CD4-positive, alpha-beta memory T cell (primary cell): Measurements from ENCODE around the gene TBC1D32. TPM values are rescaled to one million over a fixed set of nuclear protein-coding genes. Genes with fewer than 3 reads are reported as not detected.

Source experiments
- CTCF ChIA-PET: fragments of 350-600 bp; sonication (Branson Sonifier 250); formaldehyde crosslinking; loops from one replicate; lab custom pipeline; 2021; ENCODE audit warnings: inconsistent platforms; ENCODE audit not compliant: partially characterized antibody; lab: Charles Lee
- POLR2A ChIA-PET: fragments of 350-600 bp; sonication (Branson Sonifier 250); formaldehyde crosslinking; loops from one replicate; lab custom pipeline; 2021; ENCODE audit not compliant: partially characterized antibody; lab: Charles Lee
- DNase-seq, 5 donors: peaks; one replicate each; pipeline versions ENCODE4 v3.0.0 to v3.0.0-alpha.2; 2020 to 2022; ENCODE audit warnings: mixed read lengths in 1 of 5
- H3K27ac ChIP-seq: one replicate; pipeline ENCODE4 v1.7.0; 2013; ENCODE audit warnings: low read depth, low read length
- H3K27me3 ChIP-seq: 2 replicates; pipeline ENCODE4 v1.7.0; 2013; ENCODE audit warnings: mild to moderate bottlenecking, low read length, moderate library complexity; ENCODE audit not compliant: insufficient read depth
- H3K36me3 ChIP-seq: 2 replicates; pipeline ENCODE4 v1.7.0; 2013; ENCODE audit warnings: mild to moderate bottlenecking, low read length, moderate library complexity; ENCODE audit not compliant: insufficient read depth
- H3K4me1 ChIP-seq: 2 replicates; pipeline ENCODE4 v1.7.0; 2013; ENCODE audit warnings: mild to moderate bottlenecking, low read length, moderate library complexity; ENCODE audit not compliant: insufficient read depth
- H3K4me3 ChIP-seq, 2 donors: one replicate each; pipeline ENCODE4 v1.7.0; 2013; ENCODE audit warnings: low read length in 2 of 2, mild to moderate bottlenecking in 1 of 2
- H3K9me3 ChIP-seq, 2 donors: one replicate each; pipeline ENCODE4 v1.7.0; 2013; ENCODE audit warnings: low read length in 2 of 2, control low read depth in 1 of 2; ENCODE audit not compliant: control insufficient read depth in 1 of 2
- H3K27ac Mint-ChIP-seq, 7 donors: one replicate each; pipeline ENCODE4 v1.8.0; 2020 to 2021; ENCODE audit warnings: mixed read lengths in 7 of 7, mild to moderate bottlenecking in 6 of 7, inconsistent platforms in 3 of 7, moderate library complexity in 3 of 7
- H3K27me3 Mint-ChIP-seq, 2 donors: one replicate each; pipeline ENCODE4 v1.8.0; 2020 to 2021; ENCODE audit warnings: mixed read lengths in 2 of 2
- H3K36me3 Mint-ChIP-seq, 2 donors: one replicate each; pipeline ENCODE4 v1.8.0; 2020 to 2021; ENCODE audit warnings: mixed read lengths in 2 of 2, inconsistent platforms in 1 of 2, mild to moderate bottlenecking in 1 of 2
- H3K4me1 Mint-ChIP-seq, 4 donors: one replicate each; pipeline ENCODE4 v1.8.0; 2020 to 2021; ENCODE audit warnings: mixed read lengths in 4 of 4, mild to moderate bottlenecking in 1 of 4
- H3K4me3 Mint-ChIP-seq, 8 donors: one replicate each; pipeline ENCODE4 v1.8.0; 2020 to 2021; ENCODE audit warnings: mixed read lengths in 8 of 8, mild to moderate bottlenecking in 7 of 8, moderate library complexity in 6 of 8, inconsistent platforms in 3 of 8
- H3K9me3 Mint-ChIP-seq, 8 donors: one replicate each; pipeline ENCODE4 v1.8.0; 2020 to 2021; ENCODE audit warnings: mixed read lengths in 8 of 8, mild to moderate bottlenecking in 5 of 8, inconsistent platforms in 3 of 8, moderate library complexity in 1 of 8
- intact Hi-C: fragments of 100-400 bp; cut with micrococcal nuclease; formaldehyde crosslinking; loops from one replicate; pipeline ENCODE4 v1.15.1; 2023
- polyA plus RNA-seq, 2 donors: library from polyadenylated mRNA; unstranded; fragments of 300-500 nt; fragmentation: Illumina TruSeq; gene quantifications; one replicate each; pipeline ENCODE4 v1.2.3, GENCODE V29; 2021
- total RNA-seq, 2 experiments: library from RNA; stranded (reverse); gene quantifications; one replicate each; pipeline ENCODE4 v1.2.3, GENCODE V29; 2021

Gene TBC1D32
- total and polyA plus RNA-seq, 4 experiments from 2014 or later, result 5.5 to 13.2 (median 11.2) TPM; not detected in 1

DNA sequence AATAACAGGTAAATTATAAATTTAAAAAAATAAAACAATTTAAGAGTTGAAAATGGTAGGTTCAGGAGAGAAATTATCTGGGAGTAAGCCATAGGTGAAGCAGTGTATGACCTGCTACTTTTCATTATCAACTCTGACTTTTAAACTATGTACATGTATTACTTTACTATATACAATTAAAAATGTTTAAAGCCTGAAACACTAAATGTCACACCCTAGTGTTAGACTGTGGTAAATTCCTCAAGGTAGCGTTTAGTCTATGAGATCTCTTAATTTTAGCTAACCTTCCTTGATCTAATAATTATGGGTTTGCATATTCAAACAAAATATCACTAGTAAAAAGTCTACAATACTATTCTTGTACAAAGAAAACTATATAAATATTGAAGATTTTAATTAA, 22.3 kb upstream of the TBC1D32 start:
- POLR2A ChIA-PET, result no interaction called here
- intact Hi-C loops, result no loop called here
- H3K4me1 Mint-ChIP-seq, result no peaks in the 10 kb centered on the region
- Histone ChIP-seq H3K27me3 (peaks cover 4% of the 10 kb centered on the region), H3K9me3 (no peaks in the 10 kb centered on the region), H3K36me3 (no peaks in the 10 kb centered on the region), H3K27ac (no peak overlapping the region), H3K4me1 (no peaks in the 10 kb centered on the region), H3K4me3 (no peak overlapping the region)
- no peaks in the 10 kb centered on the region for H3K36me3 Mint-ChIP-seq
- no peak for DNase-seq
- peaks cover 13 to 18% of the 10 kb centered on the region in 2 donors for H3K27me3 Mint-ChIP-seq
- H3K27ac Mint-ChIP-seq, result no peak overlapping the region
- no peak overlapping the region for H3K4me3 Mint-ChIP-seq
- H3K9me3 Mint-ChIP-seq, result no peaks in the 10 kb centered on the region
- CTCF ChIA-PET, result no interaction called here

DNA sequence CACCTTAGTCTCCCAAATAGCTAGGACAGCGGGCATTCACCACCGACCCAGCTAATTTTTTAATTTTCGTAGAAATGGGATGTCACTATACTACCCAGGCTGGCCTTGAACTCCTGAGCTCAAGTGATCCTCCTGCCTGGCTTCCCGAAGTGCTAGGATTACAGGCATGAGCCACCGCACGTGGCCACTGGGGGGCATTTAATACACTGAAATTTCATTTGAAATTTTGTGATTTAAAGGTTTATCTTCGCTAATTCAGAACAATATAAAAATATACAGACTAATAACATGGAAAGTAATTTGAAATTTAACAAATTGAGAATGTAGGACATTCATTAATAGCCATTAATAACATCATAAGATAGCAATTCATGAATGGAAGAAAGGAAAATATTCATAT, 20.5 kb upstream of the TBC1D32 start:
- Histone ChIP-seq H3K36me3 (no peaks in the 10 kb centered on the region), H3K4me3 (no peak overlapping the region), H3K27me3 (peaks cover 4% of the 10 kb centered on the region), H3K9me3 (no peaks in the 10 kb centered on the region), H3K27ac (no peak overlapping the region), H3K4me1 (no peaks in the 10 kb centered on the region)
- intact Hi-C loops, result no loop called here
- Mint-ChIP-seq H3K9me3 (no peaks in the 10 kb centered on the region), H3K27ac (no peak overlapping the region), H3K4me3 (no peak overlapping the region), H3K4me1 (no peaks in the 10 kb centered on the region), H3K36me3 (no peaks in the 10 kb centered on the region), H3K27me3 (peaks cover 12% of the 10 kb centered on the region in 2 donors)
- ChIA-PET CTCF (no interaction called here), POLR2A (no interaction called here)
- no peak for DNase-seq

DNA sequence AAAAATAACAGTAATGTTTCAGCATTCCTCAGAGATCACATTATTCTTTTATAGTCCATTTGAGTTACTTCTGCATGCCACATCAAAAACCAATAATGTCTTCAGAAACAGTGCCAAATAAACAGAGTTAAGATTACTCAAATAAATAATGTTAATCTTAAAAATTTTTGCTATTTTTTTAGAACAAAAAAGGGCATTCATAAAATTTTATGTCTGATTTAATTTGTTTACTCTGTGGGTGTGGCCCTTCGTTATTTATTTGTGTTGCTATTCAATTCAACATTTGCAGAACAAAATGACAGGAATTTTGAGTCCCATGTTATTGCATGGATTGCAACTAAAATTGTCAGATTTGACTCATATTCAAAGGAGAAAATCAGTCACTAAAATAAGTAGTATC, 18.7 kb upstream of the TBC1D32 start:
- Mint-ChIP-seq H3K27me3 (peaks cover 12 to 15% of the 10 kb centered on the region in 2 donors), H3K9me3 (no peaks in the 10 kb centered on the region), H3K4me1 (no peaks in the 10 kb centered on the region), H3K36me3 (no peaks in the 10 kb centered on the region), H3K27ac (no peak overlapping the region), H3K4me3 (no peak overlapping the region)
- no peaks in the 10 kb centered on the region for H3K36me3 ChIP-seq
- H3K27ac ChIP-seq, result no peak overlapping the region
- H3K9me3 ChIP-seq, result no peaks in the 10 kb centered on the region
- H3K4me1 ChIP-seq, result no peaks in the 10 kb centered on the region
- peaks cover 4% of the 10 kb centered on the region for H3K27me3 ChIP-seq
- DNase-seq, result no peak
- intact Hi-C loops, result no loop called here
- POLR2A ChIA-PET, result no interaction called here
- CTCF ChIA-PET, result no interaction called here
- no peak overlapping the region for H3K4me3 ChIP-seq

DNA sequence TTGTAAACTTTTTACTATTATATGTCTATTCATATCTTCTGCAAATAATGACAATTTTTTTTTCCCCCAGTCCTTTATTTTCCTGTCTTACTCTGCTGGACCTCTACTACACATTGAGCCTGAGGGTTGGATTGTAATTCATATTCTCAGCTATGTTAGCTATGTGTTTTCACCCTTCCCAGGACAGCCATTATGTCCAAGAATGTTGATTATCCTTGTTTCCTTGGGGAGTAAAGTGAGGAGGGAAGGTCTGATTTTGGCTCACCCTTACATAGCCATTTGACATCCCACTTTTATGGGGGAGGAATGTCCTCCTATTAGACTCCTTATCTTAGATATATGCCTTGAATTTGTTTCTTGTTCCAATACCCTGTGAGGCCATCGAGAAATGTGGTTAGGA, 17.6 kb upstream of the TBC1D32 start:
- Mint-ChIP-seq H3K27me3 (peaks cover 12 to 15% of the 10 kb centered on the region in 2 donors), H3K36me3 (no peaks in the 10 kb centered on the region), H3K27ac (no peak overlapping the region), H3K9me3 (no peaks in the 10 kb centered on the region), H3K4me3 (no peak overlapping the region), H3K4me1 (no peaks in the 10 kb centered on the region)
- Histone ChIP-seq H3K4me1 (no peaks in the 10 kb centered on the region), H3K27ac (no peak overlapping the region), H3K9me3 (no peaks in the 10 kb centered on the region), H3K4me3 (no peak overlapping the region), H3K27me3 (peaks cover under 1% of the 10 kb centered on the region), H3K36me3 (no peaks in the 10 kb centered on the region)
- ChIA-PET POLR2A (no interaction called here), CTCF (no interaction called here)
- intact Hi-C loops, result no loop called here
- no peak for DNase-seq

DNA sequence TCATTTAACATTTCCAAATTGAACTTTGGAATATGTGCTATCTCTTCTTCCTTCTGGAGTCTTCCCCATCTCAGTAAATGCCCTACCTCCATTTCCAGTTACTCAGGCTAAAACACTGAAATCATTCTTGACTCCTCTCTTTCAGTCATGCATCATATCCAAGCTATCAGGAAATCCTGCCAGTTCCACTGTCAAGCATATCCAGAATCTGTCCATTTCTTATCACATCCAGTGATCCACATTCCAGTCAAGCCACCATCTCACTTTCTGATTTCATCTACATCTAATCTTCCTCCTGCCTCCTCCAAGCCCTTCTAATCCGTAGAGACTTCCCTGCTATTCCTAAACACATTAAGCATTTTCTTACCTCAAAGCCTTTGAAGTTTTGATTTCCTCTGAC, 15.3 kb upstream of the TBC1D32 start:
- Histone ChIP-seq H3K9me3 (no peaks in the 10 kb centered on the region), H3K4me1 (no peaks in the 10 kb centered on the region), H3K27me3 (no peaks in the 10 kb centered on the region), H3K27ac (no peak overlapping the region), H3K36me3 (no peaks in the 10 kb centered on the region), H3K4me3 (no peak overlapping the region)
- H3K27ac Mint-ChIP-seq, result no peak overlapping the region
- no peak for DNase-seq
- intact Hi-C loops, result no loop called here
- no peaks in the 10 kb centered on the region for H3K9me3 Mint-ChIP-seq
- no peaks in the 10 kb centered on the region for H3K4me1 Mint-ChIP-seq
- CTCF ChIA-PET, result no interaction called here
- no peaks in the 10 kb centered on the region for H3K36me3 Mint-ChIP-seq
- POLR2A ChIA-PET, result no interaction called here
- H3K27me3 Mint-ChIP-seq, result peaks cover 15 to 19% of the 10 kb centered on the region in 2 donors
- H3K4me3 Mint-ChIP-seq, result no peak overlapping the region

DNA sequence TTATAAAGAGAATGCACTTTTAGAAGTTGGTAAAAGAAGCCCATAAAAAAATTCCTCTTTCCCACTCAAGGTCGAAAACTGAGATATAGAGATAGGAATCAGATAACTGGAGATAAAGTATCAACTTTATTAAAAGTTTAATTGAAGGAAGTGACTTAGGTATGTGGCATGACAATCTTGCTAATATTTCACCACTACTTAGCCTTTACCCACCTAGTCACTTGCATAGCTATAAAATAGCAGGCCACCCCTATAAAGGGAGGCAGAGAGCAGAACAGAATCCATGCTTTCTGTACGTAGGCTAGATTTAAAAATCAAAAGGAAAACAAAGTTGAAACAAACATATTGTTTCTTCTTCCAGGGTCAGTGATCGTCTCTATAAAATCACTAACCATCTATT, 13.2 kb upstream of the TBC1D32 start:
- no peaks in the 10 kb centered on the region for H3K4me1 Mint-ChIP-seq
- Histone ChIP-seq H3K27me3 (no peaks in the 10 kb centered on the region), H3K4me1 (no peaks in the 10 kb centered on the region), H3K4me3 (no peak overlapping the region), H3K27ac (no peak overlapping the region), H3K9me3 (no peaks in the 10 kb centered on the region), H3K36me3 (no peaks in the 10 kb centered on the region)
- no peak for DNase-seq
- H3K4me3 Mint-ChIP-seq, result no peak overlapping the region
- POLR2A ChIA-PET, result no interaction called here
- CTCF ChIA-PET, result no interaction called here
- H3K27ac Mint-ChIP-seq, result no peak overlapping the region
- H3K27me3 Mint-ChIP-seq, result peaks cover 10 to 14% of the 10 kb centered on the region in 2 donors
- intact Hi-C loops, result no loop called here
- no peaks in the 10 kb centered on the region for H3K9me3 Mint-ChIP-seq
- H3K36me3 Mint-ChIP-seq, result no peaks in the 10 kb centered on the region

DNA sequence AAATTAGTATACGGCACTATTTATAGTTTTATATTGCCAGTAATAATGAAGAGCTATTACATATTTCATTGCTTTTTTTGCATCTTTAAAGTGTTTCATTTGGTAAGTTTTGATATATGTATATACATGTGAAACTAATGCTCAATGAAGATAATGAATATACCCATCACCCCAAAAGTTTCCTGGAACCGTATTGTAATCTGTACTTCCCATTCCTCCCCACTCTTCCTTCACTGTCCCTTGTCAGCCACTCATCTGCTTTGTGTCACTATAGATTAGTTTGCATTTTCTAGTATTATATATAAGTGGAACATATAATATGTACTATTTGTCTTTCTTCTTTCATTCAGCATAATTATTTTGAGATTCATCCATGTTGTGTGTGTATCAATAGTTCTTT, 10.3 kb upstream of the TBC1D32 start:
- no peak overlapping the region for H3K4me3 ChIP-seq
- POLR2A ChIA-PET, result no interaction called here
- Mint-ChIP-seq H3K9me3 (no peaks in the 10 kb centered on the region), H3K27me3 (peaks cover 14 to 15% of the 10 kb centered on the region in 2 donors), H3K36me3 (no peaks in the 10 kb centered on the region), H3K4me3 (no peak overlapping the region), H3K27ac (no peak overlapping the region), H3K4me1 (no peaks in the 10 kb centered on the region)
- H3K27me3 ChIP-seq, result no peaks in the 10 kb centered on the region
- CTCF ChIA-PET, result no interaction called here
- H3K27ac ChIP-seq, result no peak overlapping the region
- intact Hi-C loops, result no loop called here
- DNase-seq, result no peak
- H3K36me3 ChIP-seq, result no peaks in the 10 kb centered on the region
- no peaks in the 10 kb centered on the region for H3K4me1 ChIP-seq
- H3K9me3 ChIP-seq, result no peaks in the 10 kb centered on the region

DNA sequence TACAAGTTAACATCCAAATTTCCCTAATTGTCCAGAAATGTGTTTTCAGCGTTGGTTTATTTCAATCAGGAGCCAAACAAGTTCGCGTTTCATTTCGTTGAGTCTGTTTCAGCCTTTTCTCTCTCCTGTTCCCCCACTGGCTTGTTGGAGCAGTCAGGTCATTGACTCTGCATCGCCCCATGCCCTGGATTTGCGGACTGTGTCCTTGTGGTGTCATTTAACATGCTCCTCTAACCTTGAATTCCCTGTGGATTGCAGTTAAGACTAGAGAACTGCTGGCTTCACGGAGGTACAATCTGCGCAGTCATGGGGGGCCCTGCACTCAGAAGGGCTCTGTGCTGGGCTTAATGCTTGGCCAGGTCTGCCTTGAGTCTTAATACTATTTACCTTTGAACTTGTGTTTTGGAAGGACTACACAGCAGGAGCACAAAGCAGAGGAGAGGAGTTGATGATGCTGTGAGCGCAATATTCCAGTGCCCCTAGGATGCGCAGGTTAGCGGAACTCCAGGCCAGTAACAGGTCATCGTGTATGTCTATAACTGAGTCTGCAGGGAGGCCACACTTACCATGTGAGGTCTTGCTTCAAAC, 5.5 kb upstream of the TBC1D32 start:
- Mint-ChIP-seq H3K27ac (no peak overlapping the region), H3K36me3 (peaks cover 0 to 3% of the 10 kb centered on the region in 2 donors), H3K4me1 (peaks cover 5 to 9% (median 7%) of the 10 kb centered on the region in 4 donors), H3K27me3 (peaks cover 8 to 14% of the 10 kb centered on the region in 2 donors), H3K4me3 (no peak overlapping the region), H3K9me3 (no peaks in the 10 kb centered on the region)
- Histone ChIP-seq H3K9me3 (no peaks in the 10 kb centered on the region), H3K27me3 (no peaks in the 10 kb centered on the region), H3K4me1 (peaks cover 9% of the 10 kb centered on the region), H3K27ac (no peak overlapping the region), H3K36me3 (no peaks in the 10 kb centered on the region), H3K4me3 (no peak overlapping the region)
- intact Hi-C loops, result no loop called here
- CTCF ChIA-PET, result no interaction called here
- DNase-seq, result no peak
- POLR2A ChIA-PET, result no interaction called here
